H4 (cell line): ENCODE measurements around the gene OR10H1. TPM values are rescaled to one million over a fixed set of nuclear protein-coding genes. Genes with fewer than 3 reads are reported as not detected.
"Not testable (repeated sequence)": the region's sequence is repeated elsewhere in the genome, so short reads cannot be mapped to it uniquely, and the experiment has no call there.

Experiments used
- DNase-seq: peaks from one replicate; pipeline ENCODE4 v3.0.0-alpha.2; 2015; ENCODE audit warnings: low spot score
- total RNA-seq: library from RNA; depleted of rRNA; stranded (reverse); fragments of >200 nt; shearing (Covaris generic); gene quantifications from 2 replicates; pipeline ENCODE4 v1.2.3, GENCODE V29; 2014; rRNA removed

OR10H1 gene
- total RNA-seq, 1 experiment from 2014 or later: not detected

DNA sequence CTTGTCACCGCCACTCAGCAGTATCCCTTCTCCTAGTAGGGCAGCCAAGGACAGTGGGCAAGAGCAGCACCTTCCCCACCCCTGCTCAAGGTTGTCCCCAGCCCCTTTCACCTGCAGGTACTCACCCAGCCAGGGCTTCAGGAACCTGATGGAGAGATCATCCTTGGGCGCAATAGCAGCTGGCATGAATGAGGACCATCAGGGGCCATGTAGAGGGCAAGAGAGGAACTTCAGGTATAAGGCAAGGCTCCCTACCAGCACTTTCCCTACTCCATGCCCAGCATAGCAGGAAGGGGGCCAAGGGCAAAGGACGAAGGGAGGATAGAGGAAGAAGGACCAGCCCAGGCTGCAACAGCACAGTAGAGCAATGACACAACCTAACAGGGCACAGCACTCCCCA lies 41.3 kb downstream of the OR10H1 start:
- not testable (repeated sequence) for DNase-seq

GRCh38 chr19:15769586-15769985 lies 45.9 kb downstream of the OR10H1 start:
- DNase-seq: no peak

DNA sequence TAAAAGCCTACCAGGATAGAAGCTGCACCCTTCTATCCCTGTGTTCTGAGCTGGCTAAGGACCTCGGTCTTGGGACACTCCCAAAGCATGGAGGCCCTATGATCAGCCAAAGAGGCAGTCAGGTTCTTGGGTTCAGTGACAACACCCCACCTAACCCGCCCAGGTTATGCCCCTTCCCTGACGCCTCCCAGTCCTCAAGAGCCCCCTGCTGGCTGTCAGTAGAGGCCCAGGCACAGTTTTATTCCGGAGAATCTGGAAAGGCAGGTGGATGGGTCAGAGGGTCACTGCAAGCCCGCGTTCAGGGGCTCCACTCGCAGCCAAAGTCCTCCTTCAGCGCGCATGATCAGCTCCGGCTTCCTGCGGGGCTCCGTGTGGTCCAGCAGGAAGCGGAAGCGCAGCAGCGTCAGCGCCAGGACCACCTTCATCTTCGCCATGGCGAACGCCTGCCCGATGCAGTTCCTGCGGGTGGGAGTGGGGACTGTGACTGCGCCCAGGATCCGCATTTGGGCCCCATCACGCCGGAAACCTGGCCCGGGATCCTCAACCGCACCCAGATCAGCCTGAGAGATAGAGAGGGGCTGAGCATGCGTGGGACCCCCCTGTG lies 55.4 kb downstream of the OR10H1 start:
- DNase-seq: no peak

DNA sequence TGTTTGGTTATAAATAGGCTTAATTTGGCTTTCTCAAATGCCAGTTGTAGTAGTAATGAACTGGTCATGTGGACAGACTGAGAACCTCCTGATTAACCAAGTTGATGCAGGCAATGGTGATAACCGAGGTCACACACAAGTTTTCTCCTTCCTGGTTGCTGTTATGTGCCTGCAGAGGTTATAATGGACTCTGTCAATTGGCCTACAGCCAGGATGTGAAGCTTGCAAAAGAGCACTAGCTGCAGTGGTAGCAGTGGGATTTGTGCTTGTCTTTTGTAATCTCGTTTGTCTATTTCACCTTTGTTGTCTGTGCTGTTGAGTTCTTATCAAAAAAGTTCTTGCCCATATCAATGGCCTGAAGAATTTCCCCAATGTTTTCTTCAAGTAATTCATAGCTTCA lies 57.1 kb downstream of the OR10H1 start:
- DNase-seq: no peak

Other genes starting within 250 kb of the OR10H1 start
- gene CYP4F8, start 200.4 kb downstream of the OR10H1 start, total RNA-seq: not detected in 2 replicates
- gene CYP4F3, start 174.8 kb downstream of the OR10H1 start, total RNA-seq: 0.08 and 0.17 TPM in 2 replicates
- gene CYP4F12, start 142.6 kb downstream of the OR10H1 start, total RNA-seq: 3.6 and 6.3 TPM in 2 replicates
- not detected in 2 replicates for gene OR10H2, start 87.6 kb downstream of the OR10H1 start, total RNA-seq
- gene OR10H3, start 77.7 kb downstream of the OR10H1 start, total RNA-seq: not detected in 2 replicates
- not detected in 2 replicates for gene OR10H5, start 28.0 kb downstream of the OR10H1 start, total RNA-seq
- 0.70 and 3.8 TPM in 2 replicates for gene CYP4F2, start 82.4 kb upstream of the OR10H1 start, total RNA-seq
- gene CYP4F11, start 118.9 kb upstream of the OR10H1 start, total RNA-seq: 17.6 and 18.2 TPM in 2 replicates
- gene OR10H4, start 133.3 kb upstream of the OR10H1 start, total RNA-seq: not detected in 2 replicates